HepG2 (cell line): ENCODE results near the gene STYXL1. TPM values are rescaled to one million over a fixed set of nuclear protein-coding genes. Genes with fewer than 3 reads are reported as not detected.

Experiments used
- ATF7-NPFF ChIP-seq: sonication (generic); formaldehyde crosslinking; IDR thresholded peaks from 2 replicates; pipeline ENCODE4 v1.8.1; 2023; ENCODE audit warnings: mild to moderate bottlenecking, low read depth, missing genetic modification reagents, moderate library complexity
- ATM ChIP-seq: fragments of 450-650 bp; IDR thresholded peaks from 2 replicates; pipeline ENCODE4 v1.7.1; 2017; ENCODE audit warnings: mild to moderate bottlenecking, borderline replicate concordance
- CBX1 ChIP-seq: IDR thresholded peaks from one replicate; pipeline ENCODE4 v1.6.1; 2016; ENCODE audit warnings: antibody characterized with exemption, low read depth
- CCDC6 ChIP-seq: sonication (generic); formaldehyde crosslinking; IDR thresholded peaks from 2 replicates; pipeline ENCODE4 v1.8.1; 2022; ENCODE audit warnings: mild to moderate bottlenecking, missing genetic modification reagents, moderate library complexity
- CEBPB ChIP-seq: IDR thresholded peaks from 2 replicates; pipeline ENCODE4 v1.6.1; 2011; ENCODE audit warnings: low read depth, low read length, improper control_type of control experiment, borderline replicate concordance
- FOXP1 ChIP-seq, 2 experiments: fragments of 450-650 bp in 1 of 2; IDR thresholded peaks; 2 replicates each; pipeline ENCODE4 v1.6.1; 2017 to 2018; ENCODE audit warnings: antibody characterized with exemption in 1 of 2
- HMG20B ChIP-seq: conservative IDR thresholded peaks from 2 replicates; pipeline ENCODE4 v1.6.1; 2016; ENCODE audit warnings: missing genetic modification reagents, missing compliant biosample characterization
- HNRNPLL ChIP-seq: fragments of 200-400 bp; formaldehyde crosslinking; IDR thresholded peaks from 2 replicates; pipeline ENCODE4 v1.6.1; 2017; ENCODE audit warnings: mild to moderate bottlenecking, low read depth, low read length; ENCODE audit not compliant: poor library complexity, severe bottlenecking
- MED13 ChIP-seq: sonication (generic); formaldehyde crosslinking; IDR thresholded peaks from 2 replicates; pipeline ENCODE4 v1.5.0; 2020; ENCODE audit warnings: missing genetic modification reagents
- NFATC3 ChIP-seq: sonication (generic); formaldehyde crosslinking; IDR thresholded peaks from 2 replicates; pipeline ENCODE4 v1.5.1; 2020; ENCODE audit warnings: mild to moderate bottlenecking, missing genetic modification reagents
- NFKBIZ ChIP-seq: IDR thresholded peaks from 2 replicates; pipeline ENCODE4 v1.6.1; 2018; ENCODE audit warnings: missing genetic modification reagents, missing compliant biosample characterization
- SP4 ChIP-seq: sonication (generic); formaldehyde crosslinking; IDR thresholded peaks from 2 replicates; pipeline ENCODE4 v1.8.1; 2023; ENCODE audit warnings: mild to moderate bottlenecking, missing genetic modification reagents
- WIZ ChIP-seq: sonication (generic); formaldehyde crosslinking; IDR thresholded peaks from 2 replicates; pipeline ENCODE4 v1.5.1; 2020; ENCODE audit warnings: mild to moderate bottlenecking, missing genetic modification reagents
- ZNF230 ChIP-seq: sonication (generic); formaldehyde crosslinking; IDR thresholded peaks from 2 replicates; pipeline ENCODE4 v1.4.0; 2020; ENCODE audit warnings: mild to moderate bottlenecking, missing genetic modification reagents
- ZNF430 ChIP-seq: sonication (generic); formaldehyde crosslinking; IDR thresholded peaks from 2 replicates; pipeline ENCODE4 v1.9.0; 2021; ENCODE audit warnings: mild to moderate bottlenecking, missing genetic modification reagents
- ZNF44 ChIP-seq: sonication (generic); formaldehyde crosslinking; IDR thresholded peaks from 2 replicates; pipeline ENCODE4 v1.5.1; 2020; ENCODE audit warnings: mild to moderate bottlenecking, missing genetic modification reagents
- ZNF468 ChIP-seq: sonication (generic); formaldehyde crosslinking; IDR thresholded peaks from 2 replicates; pipeline ENCODE4 v1.8.0; 2022; ENCODE audit warnings: mild to moderate bottlenecking, moderate library complexity, missing genetic modification reagents
- ZNF564 ChIP-seq: sonication (generic); formaldehyde crosslinking; IDR thresholded peaks from 2 replicates; pipeline ENCODE4 v1.8.1; 2023; ENCODE audit warnings: mild to moderate bottlenecking, missing genetic modification reagents
- ZNF678 ChIP-seq: sonication (generic); formaldehyde crosslinking; IDR thresholded peaks from 2 replicates; pipeline ENCODE4 v1.4.0; 2020; ENCODE audit warnings: mild to moderate bottlenecking, missing genetic modification reagents
- ZNF777 ChIP-seq: sonication (generic); formaldehyde crosslinking; IDR thresholded peaks from 2 replicates; pipeline ENCODE4 v1.4.0; 2020; ENCODE audit warnings: missing genetic modification reagents
- polyA plus RNA-seq, 8 experiments: library from polyadenylated mRNA; depleted of rRNA in 3 of 8; stranded (reverse) in 7 of 8; unstranded in 1 of 8; fragments of >200 nt; fragmentation: Illumina TruSeq in 4 of 8; extraction: Trizol in 4 of 8; gene quantifications; 2 replicates each; pipeline versions ENCODE4 v1.2.1 to v1.2.3, GENCODE V29; 2011 to 2016; ENCODE audit warnings: low read depth in 4 of 8, missing spikeins in 1 of 8, mixed read lengths in 1 of 8; ENCODE audit not compliant: insufficient read depth in 1 of 8
- total RNA-seq, 5 experiments: library from RNA; depleted of rRNA; stranded (reverse); fragments of >200 nt; fragmentation: Illumina TruSeq; extraction: Trizol; gene quantifications; 2 replicates each; pipeline ENCODE4 v1.2.3, GENCODE V29; 2016; ENCODE audit warnings: low read depth in 1 of 5
- TF ChIP-seq, protein P1 (sequence below): IDR thresholded peaks from 2 replicates; pipeline ENCODE4 v1.6.1; 2016; ENCODE audit warnings: low read depth, control low read depth
- TF ChIP-seq, protein P2 (sequence below): sonication (generic); formaldehyde crosslinking; IDR thresholded peaks from 2 replicates; pipeline ENCODE4 v1.5.1; 2020; ENCODE audit warnings: missing genetic modification reagents, mild to moderate bottlenecking, borderline replicate concordance
- TF ChIP-seq, protein P3 (sequence below): sonication (generic); formaldehyde crosslinking; IDR thresholded peaks from 2 replicates; pipeline ENCODE4 v1.4.0; 2020; ENCODE audit warnings: missing genetic modification reagents
- TF ChIP-seq, protein P4 (sequence below): sonication (generic); formaldehyde crosslinking; IDR thresholded peaks from 2 replicates; pipeline ENCODE4 v1.5.0; 2020; ENCODE audit warnings: mild to moderate bottlenecking, missing genetic modification reagents

STYXL1 gene
- total and polyA plus RNA-seq, 2 of the 13 experiments (the other 11 are each of a cell fraction or from before 2014, with no cell fraction given): 23.9 to 38.3 TPM

DNA sequence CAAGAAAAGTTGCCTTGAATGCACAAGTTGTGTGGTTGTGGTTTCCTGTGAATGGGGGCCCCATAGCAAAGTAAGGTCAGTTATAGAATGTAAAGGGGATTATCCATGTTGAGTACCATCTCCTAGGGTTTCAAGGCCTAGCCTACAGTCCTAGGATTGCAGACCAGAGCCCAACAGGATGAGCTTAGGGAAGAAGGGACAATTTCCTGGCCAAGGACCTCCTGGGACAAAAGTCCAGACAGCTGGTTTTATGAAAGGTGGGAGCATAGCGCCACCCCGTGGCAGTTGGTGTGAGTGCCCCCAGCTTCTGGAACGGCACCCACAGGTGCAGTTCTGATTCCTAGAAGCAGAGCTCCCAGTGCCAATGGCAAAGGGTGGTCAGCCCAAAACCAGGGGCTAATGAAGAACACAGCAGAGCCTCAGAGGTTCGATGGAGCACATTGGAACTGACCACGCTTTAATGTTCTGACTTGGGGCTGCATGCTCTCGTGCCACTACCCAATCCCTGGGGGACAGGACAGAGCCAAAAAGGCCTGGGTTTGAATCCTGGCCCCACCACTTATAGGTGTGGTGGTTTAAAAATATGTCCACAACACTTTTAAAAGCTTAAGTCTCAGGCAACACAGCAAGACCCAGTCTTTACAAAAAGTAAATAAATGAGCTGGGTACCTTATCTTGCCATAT is 27.6 kb downstream of the STYXL1 start (continued):
- TF ChIP-seq, protein P1, sequence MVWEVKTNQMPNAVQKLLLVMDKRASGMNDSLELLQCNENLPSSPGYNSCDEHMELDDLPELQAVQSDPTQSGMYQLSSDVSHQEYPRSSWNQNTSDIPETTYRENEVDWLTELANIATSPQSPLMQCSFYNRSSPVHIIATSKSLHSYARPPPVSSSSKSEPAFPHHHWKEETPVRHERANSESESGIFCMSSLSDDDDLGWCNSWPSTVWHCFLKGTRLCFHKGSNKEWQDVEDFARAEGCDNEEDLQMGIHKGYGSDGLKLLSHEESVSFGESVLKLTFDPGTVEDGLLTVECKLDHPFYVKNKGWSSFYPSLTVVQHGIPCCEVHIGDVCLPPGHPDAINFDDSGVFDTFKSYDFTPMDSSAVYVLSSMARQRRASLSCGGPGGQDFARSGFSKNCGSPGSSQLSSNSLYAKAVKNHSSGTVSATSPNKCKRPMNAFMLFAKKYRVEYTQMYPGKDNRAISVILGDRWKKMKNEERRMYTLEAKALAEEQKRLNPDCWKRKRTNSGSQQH: 0 out of 2 replicates have a peak, but pooled peaks have one; percentile 29
- TF ChIP-seq ATF7-NPFF (CRISPR knock-in tag): no peak
- TF ChIP-seq HMG20B (CRISPR knock-in tag): no peak
- no peak for TF ChIP-seq ZNF468 (CRISPR knock-in tag)
- TF ChIP-seq NFATC3 (CRISPR knock-in tag): no peak
- TF ChIP-seq, protein P2, sequence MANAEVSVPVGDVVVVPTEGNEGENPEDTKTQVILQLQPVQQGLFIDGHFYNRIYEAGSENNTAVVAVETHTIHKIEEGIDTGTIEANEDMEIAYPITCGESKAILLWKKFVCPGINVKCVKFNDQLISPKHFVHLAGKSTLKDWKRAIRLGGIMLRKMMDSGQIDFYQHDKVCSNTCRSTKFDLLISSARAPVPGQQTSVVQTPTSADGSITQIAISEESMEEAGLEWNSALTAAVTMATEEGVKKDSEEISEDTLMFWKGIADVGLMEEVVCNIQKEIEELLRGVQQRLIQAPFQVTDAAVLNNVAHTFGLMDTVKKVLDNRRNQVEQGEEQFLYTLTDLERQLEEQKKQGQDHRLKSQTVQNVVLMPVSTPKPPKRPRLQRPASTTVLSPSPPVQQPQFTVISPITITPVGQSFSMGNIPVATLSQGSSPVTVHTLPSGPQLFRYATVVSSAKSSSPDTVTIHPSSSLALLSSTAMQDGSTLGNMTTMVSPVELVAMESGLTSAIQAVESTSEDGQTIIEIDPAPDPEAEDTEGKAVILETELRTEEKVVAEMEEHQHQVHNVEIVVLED: no peak
- no peak for TF ChIP-seq CCDC6
- no peak for TF ChIP-seq ATM
- TF ChIP-seq ZNF564 (CRISPR knock-in tag): no peak
- TF ChIP-seq ZNF678 (CRISPR knock-in tag): no peak
- no peak for TF ChIP-seq MED13 (CRISPR knock-in tag)
- TF ChIP-seq, protein P3, sequence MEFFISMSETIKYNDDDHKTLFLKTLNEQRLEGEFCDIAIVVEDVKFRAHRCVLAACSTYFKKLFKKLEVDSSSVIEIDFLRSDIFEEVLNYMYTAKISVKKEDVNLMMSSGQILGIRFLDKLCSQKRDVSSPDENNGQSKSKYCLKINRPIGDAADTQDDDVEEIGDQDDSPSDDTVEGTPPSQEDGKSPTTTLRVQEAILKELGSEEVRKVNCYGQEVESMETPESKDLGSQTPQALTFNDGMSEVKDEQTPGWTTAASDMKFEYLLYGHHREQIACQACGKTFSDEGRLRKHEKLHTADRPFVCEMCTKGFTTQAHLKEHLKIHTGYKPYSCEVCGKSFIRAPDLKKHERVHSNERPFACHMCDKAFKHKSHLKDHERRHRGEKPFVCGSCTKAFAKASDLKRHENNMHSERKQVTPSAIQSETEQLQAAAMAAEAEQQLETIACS (CRISPR knock-in tag): no peak
- TF ChIP-seq FOXP1 (IDR thresholded peaks at IDR 0.05): no peak
- no peak for TF ChIP-seq FOXP1 (CRISPR knock-in tag; IDR thresholded peaks at IDR 0.05)
- TF ChIP-seq ZNF230 (CRISPR knock-in tag): no peak
- TF ChIP-seq ZNF777 (CRISPR knock-in tag): no peak
- no peak for TF ChIP-seq CEBPB
- TF ChIP-seq NFKBIZ (CRISPR knock-in tag): no peak
- TF ChIP-seq CBX1: no peak
- TF ChIP-seq WIZ (CRISPR knock-in tag): no peak
- TF ChIP-seq SP4 (CRISPR knock-in tag): peak; percentile 61
- TF ChIP-seq ZNF44: no peak
- no peak for TF ChIP-seq HNRNPLL
- TF ChIP-seq, protein P4, sequence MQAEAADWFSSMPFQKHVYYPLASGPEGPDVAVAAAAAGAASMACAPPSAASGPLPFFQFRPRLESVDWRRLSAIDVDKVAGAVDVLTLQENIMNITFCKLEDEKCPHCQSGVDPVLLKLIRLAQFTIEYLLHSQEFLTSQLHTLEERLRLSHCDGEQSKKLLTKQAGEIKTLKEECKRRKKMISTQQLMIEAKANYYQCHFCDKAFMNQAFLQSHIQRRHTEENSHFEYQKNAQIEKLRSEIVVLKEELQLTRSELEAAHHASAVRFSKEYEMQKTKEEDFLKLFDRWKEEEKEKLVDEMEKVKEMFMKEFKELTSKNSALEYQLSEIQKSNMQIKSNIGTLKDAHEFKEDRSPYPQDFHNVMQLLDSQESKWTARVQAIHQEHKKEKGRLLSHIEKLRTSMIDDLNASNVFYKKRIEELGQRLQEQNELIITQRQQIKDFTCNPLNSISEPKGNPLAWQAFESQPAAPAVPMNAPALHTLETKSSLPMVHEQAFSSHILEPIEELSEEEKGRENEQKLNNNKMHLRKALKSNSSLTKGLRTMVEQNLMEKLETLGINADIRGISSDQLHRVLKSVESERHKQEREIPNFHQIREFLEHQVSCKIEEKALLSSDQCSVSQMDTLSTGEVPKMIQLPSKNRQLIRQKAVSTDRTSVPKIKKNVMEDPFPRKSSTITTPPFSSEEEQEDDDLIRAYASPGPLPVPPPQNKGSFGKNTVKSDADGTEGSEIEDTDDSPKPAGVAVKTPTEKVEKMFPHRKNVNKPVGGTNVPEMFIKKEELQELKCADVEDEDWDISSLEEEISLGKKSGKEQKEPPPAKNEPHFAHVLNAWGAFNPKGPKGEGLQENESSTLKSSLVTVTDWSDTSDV (CRISPR knock-in tag): no peak
- no peak for TF ChIP-seq ZNF430
